ENCODE data around the gene COL24A1.

The COL24A1 gene

GRCh38 chr1:85894651-85895050, 261.9 kb downstream of the COL24A1 start:
- H3K27ac ChIP-seq (ENCODE audit: low read depth, low read length, poor library complexity, severe bottlenecking), result no peak overlapping the region
- no peaks in the 10 kb centered on the region for H3K79me2 ChIP-seq (ENCODE audit: insufficient read depth, low read length)
- no peaks in the 10 kb centered on the region for H3F3A ChIP-seq (ENCODE audit: insufficient read depth, low read length)
- no peak overlapping the region for H2AFZ ChIP-seq (ENCODE audit: low read length)
- no peaks in the 10 kb centered on the region for H3K27me3 ChIP-seq (ENCODE audit: insufficient read depth, low read length)
- no peaks in the 10 kb centered on the region for H3K9me2 ChIP-seq (ENCODE audit: low read depth, low read length)
- H3K36me3 ChIP-seq (ENCODE audit: insufficient read depth, low read length), result no peaks in the 10 kb centered on the region
- H3K9ac ChIP-seq (ENCODE audit: low read length), result no peak overlapping the region
- H3K4me3 ChIP-seq (ENCODE audit: low read depth, low read length, poor library complexity, severe bottlenecking), result no peak overlapping the region
- H3K9me3 ChIP-seq (ENCODE audit: low read length), result no peaks in the 10 kb centered on the region
- TF ChIP-seq EZH2 (IDR thresholded peaks at IDR 0.05; ENCODE audit: borderline replicate concordance, low read length), result no peak
- peak; percentile 55 for TF ChIP-seq CTCF (IDR thresholded peaks at IDR 0.05; ENCODE audit: low read length)
- no peak overlapping the region for H3K4me2 ChIP-seq (ENCODE audit: low read length)
- H4K20me1 ChIP-seq (ENCODE audit: insufficient read depth, low read length), result no peaks in the 10 kb centered on the region
- H3K4me1 ChIP-seq (ENCODE audit: insufficient read depth, low read length, severe bottlenecking), result no peaks in the 10 kb centered on the region

- H3K4me2 ChIP-seq (ENCODE audit: low read length), result no peak overlapping the region
- no peaks in the 10 kb centered on the region for H4K20me1 ChIP-seq (ENCODE audit: insufficient read depth, low read length)
- no peak overlapping the region for H3K27ac ChIP-seq (ENCODE audit: low read depth, low read length, poor library complexity, severe bottlenecking)
- H3K4me3 ChIP-seq (ENCODE audit: low read depth, low read length, poor library complexity, severe bottlenecking), result no peak overlapping the region
- no peaks in the 10 kb centered on the region for H3K4me1 ChIP-seq (ENCODE audit: insufficient read depth, low read length, severe bottlenecking)
- H3K36me3 ChIP-seq (ENCODE audit: insufficient read depth, low read length), result no peaks in the 10 kb centered on the region
- H3K9me3 ChIP-seq (ENCODE audit: low read length), result no peaks in the 10 kb centered on the region
- no peaks in the 10 kb centered on the region for H3K9me2 ChIP-seq (ENCODE audit: low read depth, low read length)
- H3K79me2 ChIP-seq (ENCODE audit: insufficient read depth, low read length), result no peaks in the 10 kb centered on the region
- H3F3A ChIP-seq (ENCODE audit: insufficient read depth, low read length), result no peaks in the 10 kb centered on the region
- no peak overlapping the region for H2AFZ ChIP-seq (ENCODE audit: low read length)
- no peaks in the 10 kb centered on the region for H3K27me3 ChIP-seq (ENCODE audit: insufficient read depth, low read length)
- no peak overlapping the region for H3K9ac ChIP-seq (ENCODE audit: low read length)
- TF ChIP-seq CTCF (IDR thresholded peaks at IDR 0.05; ENCODE audit: low read length) (no peak), EZH2 (IDR thresholded peaks at IDR 0.05; ENCODE audit: borderline replicate concordance, low read length) (no peak)
Measured at GRCh38 chr1:85892366-85892765, 264.2 kb downstream of the COL24A1 start.

GRCh38 chr1:85889870-85890269, 266.7 kb downstream of the COL24A1 start:
- no peaks in the 10 kb centered on the region for H3K79me2 ChIP-seq (ENCODE audit: insufficient read depth, low read length)
- H3K9ac ChIP-seq (ENCODE audit: low read length), result no peak overlapping the region
- no peaks in the 10 kb centered on the region for H3K36me3 ChIP-seq (ENCODE audit: insufficient read depth, low read length)
- no peaks in the 10 kb centered on the region for H3K27me3 ChIP-seq (ENCODE audit: insufficient read depth, low read length)
- H3K9me2 ChIP-seq (ENCODE audit: low read depth, low read length), result no peaks in the 10 kb centered on the region
- no peak overlapping the region for H3K27ac ChIP-seq (ENCODE audit: low read depth, low read length, poor library complexity, severe bottlenecking)
- H2AFZ ChIP-seq (ENCODE audit: low read length), result no peak overlapping the region
- no peaks in the 10 kb centered on the region for H3F3A ChIP-seq (ENCODE audit: insufficient read depth, low read length)
- no peaks in the 10 kb centered on the region for H3K9me3 ChIP-seq (ENCODE audit: low read length)
- no peak overlapping the region for H3K4me3 ChIP-seq (ENCODE audit: low read depth, low read length, poor library complexity, severe bottlenecking)
- TF ChIP-seq CTCF (IDR thresholded peaks at IDR 0.05; ENCODE audit: low read length) (no peak), EZH2 (IDR thresholded peaks at IDR 0.05; ENCODE audit: borderline replicate concordance, low read length) (no peak)
- H3K4me2 ChIP-seq (ENCODE audit: low read length), result no peak overlapping the region
- no peaks in the 10 kb centered on the region for H3K4me1 ChIP-seq (ENCODE audit: insufficient read depth, low read length, severe bottlenecking)
- no peaks in the 10 kb centered on the region for H4K20me1 ChIP-seq (ENCODE audit: insufficient read depth, low read length)

Measured in OCI-LY1 (cell line).